Breast epithelium (tissue), 4 donors: ENCODE data around the gene SPANXN3. TPM values are rescaled to one million over a fixed set of nuclear protein-coding genes. Genes with fewer than 3 reads are reported as not detected.
"Not testable (repeated sequence)": the region's sequence is repeated elsewhere in the genome, so short reads cannot be mapped to it uniquely, and the experiment has no call there.

Source experiments
- DNase-seq, 2 donors: peaks; one replicate each; pipeline ENCODE4 v3.0.0-alpha.2; 2019; ENCODE audit warnings: low spot score in 2 of 2
- H3K27ac ChIP-seq, 2 donors: fragments of 200-600 bp; sonication (generic) in 1 of 2; one replicate each; pipeline ENCODE4 v1.5.1; 2016 to 2019; ENCODE audit warnings: mild to moderate bottlenecking in 1 of 2
- H3K27me3 ChIP-seq, 2 donors: fragments of 200-600 bp; sonication (generic) in 1 of 2; one replicate each; pipeline versions ENCODE4 v1.5.1 to v1.6.0; 2017 to 2019; ENCODE audit warnings: control low read depth in 1 of 2, mild to moderate bottlenecking in 1 of 2
- H3K36me3 ChIP-seq: fragments of 200-600 bp; one replicate; pipeline ENCODE4 v1.5.1; 2019
- H3K4me1 ChIP-seq, 2 donors: fragments of 200-600 bp; sonication (generic); one replicate each; pipeline ENCODE4 v1.5.1; 2016 to 2019; ENCODE audit warnings: control low read depth in 1 of 2
- H3K4me3 ChIP-seq, 3 donors: fragments of 200-600 bp; sonication (generic); 1 replicate in 2 of 3; 2 replicates in 1 of 3; pipeline ENCODE4 v1.5.1; 2016 to 2019; ENCODE audit warnings: mild to moderate bottlenecking in 3 of 3, moderate library complexity in 2 of 3
- H3K9me3 ChIP-seq, 2 donors: fragments of 200-600 bp; sonication (generic) in 1 of 2; one replicate each; pipeline ENCODE4 v1.5.1; 2016 to 2019; ENCODE audit warnings: control low read depth in 1 of 2
- POLR2A ChIP-seq: fragments of 450-650 bp; IDR thresholded peaks from one replicate; pipeline ENCODE4 v1.6.1; 2016; ENCODE audit warnings: antibody characterized with exemption, mild to moderate bottlenecking, moderate library complexity
- POLR2AphosphoS5 ChIP-seq, 3 donors: sonication (generic); formaldehyde crosslinking; IDR thresholded peaks; one replicate each; pipeline ENCODE4 v1.6.1; 2017; ENCODE audit warnings: antibody characterized with exemption in 3 of 3
- intact Hi-C: fragments of 100-400 bp; cut with DNase I; formaldehyde crosslinking; loops from one replicate; pipeline ENCODE4 v1.15.1; 2023; ENCODE audit warnings: low total_unique reads
- total RNA-seq, 3 donors: library from RNA; depleted of rRNA; stranded (reverse); fragments of >200 nt; gene quantifications; one replicate each; pipeline ENCODE4 v1.1.0, GENCODE V29; 2016
- TF ChIP-seq, protein P1 (sequence below), 3 donors: fragments of 450-650 bp; IDR thresholded peaks; one replicate each; pipeline ENCODE4 v1.5.1; 2016 to 2017; ENCODE audit warnings: antibody characterized with exemption in 3 of 3, mild to moderate bottlenecking in 3 of 3, moderate library complexity in 3 of 3

SPANXN3 gene, protein sequence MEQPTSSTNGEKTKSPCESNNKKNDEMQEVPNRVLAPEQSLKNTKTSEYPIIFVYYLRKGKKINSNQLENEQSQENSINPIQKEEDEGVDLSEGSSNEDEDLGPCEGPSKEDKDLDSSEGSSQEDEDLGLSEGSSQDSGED
- total RNA-seq = not detected

DNA sequence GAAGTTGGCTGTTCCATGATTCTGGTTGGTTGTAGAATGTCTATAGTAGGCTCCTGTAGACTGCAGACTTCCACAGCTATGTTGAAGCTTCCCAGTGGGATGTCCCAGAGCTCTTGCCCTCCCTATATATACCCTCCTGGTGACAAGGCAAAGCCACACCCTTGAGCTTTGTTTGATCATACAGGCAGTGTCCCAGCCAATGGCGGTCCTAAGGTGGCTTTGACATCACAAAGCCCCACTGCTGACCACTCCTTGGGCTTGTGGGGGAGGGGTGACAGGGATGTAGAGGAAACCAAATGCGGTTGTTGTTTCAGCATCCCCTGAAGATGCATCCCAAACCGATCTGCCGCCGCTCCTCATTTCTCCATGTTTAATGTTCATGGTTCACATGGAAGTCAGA lies at the start of gene SPANXN3:
Gene SPANXN3, minus strand, starts transcription at position 101 of the 400 bp plus-strand sequence. Its CDS starts 84 bp downstream, at position 17.
- DNase-seq, H3K4me1 ChIP-seq, H3K9me3 ChIP-seq, H3K27me3 ChIP-seq, H3K4me3 ChIP-seq, H3K27ac ChIP-seq, intact Hi-C loops, H3K36me3 ChIP-seq: not testable (repeated sequence)

DNA sequence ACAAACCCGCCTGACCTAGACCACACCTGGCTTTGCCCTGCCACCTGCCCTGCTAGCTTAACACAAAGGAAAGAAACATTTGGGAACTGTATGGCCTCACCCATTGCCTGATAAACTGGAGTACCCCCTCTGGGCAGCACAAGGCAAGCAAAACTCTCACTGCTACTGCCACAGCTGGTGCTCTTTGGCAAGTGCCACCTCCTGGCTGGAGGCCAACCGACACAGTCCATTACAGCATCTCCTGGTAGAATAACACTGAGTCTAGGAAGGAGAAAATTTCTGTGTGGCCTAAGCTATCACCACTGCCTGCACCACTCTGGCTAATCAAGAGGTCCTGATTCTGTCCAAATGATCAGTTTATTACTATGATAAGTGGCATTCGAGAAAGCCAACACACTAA lies 18.9 kb upstream of the SPANXN3 start:
- H3K27ac ChIP-seq = no peak overlapping the region
- TF ChIP-seq POLR2AphosphoS5 (IDR thresholded peaks at IDR 0.05) (no peak), POLR2A (no peak)
- TF ChIP-seq, protein P1, sequence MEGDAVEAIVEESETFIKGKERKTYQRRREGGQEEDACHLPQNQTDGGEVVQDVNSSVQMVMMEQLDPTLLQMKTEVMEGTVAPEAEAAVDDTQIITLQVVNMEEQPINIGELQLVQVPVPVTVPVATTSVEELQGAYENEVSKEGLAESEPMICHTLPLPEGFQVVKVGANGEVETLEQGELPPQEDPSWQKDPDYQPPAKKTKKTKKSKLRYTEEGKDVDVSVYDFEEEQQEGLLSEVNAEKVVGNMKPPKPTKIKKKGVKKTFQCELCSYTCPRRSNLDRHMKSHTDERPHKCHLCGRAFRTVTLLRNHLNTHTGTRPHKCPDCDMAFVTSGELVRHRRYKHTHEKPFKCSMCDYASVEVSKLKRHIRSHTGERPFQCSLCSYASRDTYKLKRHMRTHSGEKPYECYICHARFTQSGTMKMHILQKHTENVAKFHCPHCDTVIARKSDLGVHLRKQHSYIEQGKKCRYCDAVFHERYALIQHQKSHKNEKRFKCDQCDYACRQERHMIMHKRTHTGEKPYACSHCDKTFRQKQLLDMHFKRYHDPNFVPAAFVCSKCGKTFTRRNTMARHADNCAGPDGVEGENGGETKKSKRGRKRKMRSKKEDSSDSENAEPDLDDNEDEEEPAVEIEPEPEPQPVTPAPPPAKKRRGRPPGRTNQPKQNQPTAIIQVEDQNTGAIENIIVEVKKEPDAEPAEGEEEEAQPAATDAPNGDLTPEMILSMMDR (IDR thresholded peaks at IDR 0.05) = no peak
- H3K9me3 ChIP-seq = no peaks in the 10 kb centered on the region
- peaks cover 0 to 14% of the 10 kb centered on the region in 2 donors for H3K27me3 ChIP-seq
- H3K4me3 ChIP-seq = no peak overlapping the region
- intact Hi-C loops = loop anchor here (5.0 kb wide), 1 partner anchor 156 kb away; no protein-coding TSS in a partner anchor
- no peak for DNase-seq
- H3K4me1 ChIP-seq = no peaks in the 10 kb centered on the region
- H3K36me3 ChIP-seq = no peaks in the 10 kb centered on the region

DNA sequence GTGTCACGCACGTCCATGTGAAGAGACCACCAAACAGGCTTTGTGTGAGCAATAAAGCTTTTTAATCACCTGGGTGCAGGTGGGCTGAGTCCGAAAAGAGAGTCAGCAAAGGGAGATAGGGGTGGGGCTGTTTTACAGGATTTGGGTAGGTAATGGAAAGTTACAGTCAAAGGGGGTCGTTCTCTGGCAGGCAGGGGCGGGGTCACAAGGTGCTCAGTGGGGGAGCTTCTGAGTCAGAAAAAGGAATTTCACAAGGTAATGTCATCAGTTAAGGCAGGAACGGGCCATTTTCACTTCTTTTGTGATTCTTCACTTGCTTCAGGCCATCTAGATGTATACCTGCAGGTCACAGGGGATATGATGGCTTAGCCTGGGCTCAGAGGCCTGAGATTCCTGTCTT lies 15.1 kb downstream of the SPANXN3 start:
- H3K4me3 ChIP-seq, H3K27me3 ChIP-seq, H3K4me1 ChIP-seq, H3K27ac ChIP-seq, H3K9me3 ChIP-seq, intact Hi-C loops, H3K36me3 ChIP-seq, DNase-seq: not testable (repeated sequence)

DNA sequence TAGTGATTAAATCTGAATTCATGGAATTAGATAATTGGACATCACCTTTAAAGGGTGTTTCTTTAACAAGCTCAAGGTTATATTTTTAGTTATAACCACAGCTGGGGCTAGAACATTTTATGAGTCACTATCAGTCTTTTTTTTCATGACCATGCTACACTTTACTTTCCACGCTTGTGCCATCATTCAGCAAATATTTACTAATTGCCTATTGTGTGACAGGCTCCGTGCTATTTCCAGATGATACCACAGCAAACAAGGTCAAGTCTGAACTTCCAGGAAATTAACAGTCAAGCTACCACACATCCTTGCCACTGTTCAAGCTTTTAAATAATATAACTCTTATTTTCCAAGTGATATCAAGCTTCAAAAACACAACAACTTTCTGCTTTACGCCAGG lies 16.5 kb downstream of the SPANXN3 start:
- no peak for DNase-seq
- no peak overlapping the region for H3K4me3 ChIP-seq
- intact Hi-C loops = no loop called here

DNA sequence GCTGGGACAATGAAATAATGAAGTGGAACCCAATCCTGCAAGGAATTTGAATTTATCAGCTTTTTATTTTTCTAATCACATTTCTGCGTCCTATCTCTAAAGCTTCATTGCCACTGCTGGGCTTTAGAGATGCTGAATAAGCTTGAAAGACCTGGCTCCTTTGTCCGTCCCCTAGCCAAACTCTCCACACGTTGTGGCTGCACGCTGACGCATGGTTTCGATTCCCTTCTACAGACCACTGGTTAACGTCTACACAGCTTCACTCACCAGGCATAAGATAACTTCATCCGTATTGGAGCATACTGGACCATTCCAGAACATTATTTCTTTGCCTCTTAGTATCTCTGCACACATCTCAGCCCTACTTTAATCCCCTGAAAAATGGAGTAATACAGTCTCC lies 31.2 kb downstream of the SPANXN3 start:
- Histone ChIP-seq H3K4me3 (no peak overlapping the region), H3K27ac (no peak overlapping the region), H3K9me3 (no peaks in the 10 kb centered on the region), H3K4me1 (no peaks in the 10 kb centered on the region), H3K36me3 (no peaks in the 10 kb centered on the region), H3K27me3 (no peaks in the 10 kb centered on the region)
- intact Hi-C loops = no loop called here
- TF ChIP-seq POLR2AphosphoS5 (IDR thresholded peaks at IDR 0.05) = no peak
- TF ChIP-seq POLR2A = no peak
- TF ChIP-seq, protein P1 (IDR thresholded peaks at IDR 0.05) = no peak
- no peak for DNase-seq

More for the DNA sequence above, 16.5 kb downstream of the SPANXN3 start:
- Histone ChIP-seq H3K27me3 (no peaks in the 10 kb centered on the region), H3K9me3 (peaks cover 6 to 9% of the 10 kb centered on the region in 2 donors), H3K36me3 (no peaks in the 10 kb centered on the region), H3K27ac (no peak overlapping the region), H3K4me1 (no peaks in the 10 kb centered on the region)
- TF ChIP-seq, protein P1 (IDR thresholded peaks at IDR 0.05) = no peak
- no peak for TF ChIP-seq POLR2A
- no peak for TF ChIP-seq POLR2AphosphoS5 (IDR thresholded peaks at IDR 0.05)

DNA sequence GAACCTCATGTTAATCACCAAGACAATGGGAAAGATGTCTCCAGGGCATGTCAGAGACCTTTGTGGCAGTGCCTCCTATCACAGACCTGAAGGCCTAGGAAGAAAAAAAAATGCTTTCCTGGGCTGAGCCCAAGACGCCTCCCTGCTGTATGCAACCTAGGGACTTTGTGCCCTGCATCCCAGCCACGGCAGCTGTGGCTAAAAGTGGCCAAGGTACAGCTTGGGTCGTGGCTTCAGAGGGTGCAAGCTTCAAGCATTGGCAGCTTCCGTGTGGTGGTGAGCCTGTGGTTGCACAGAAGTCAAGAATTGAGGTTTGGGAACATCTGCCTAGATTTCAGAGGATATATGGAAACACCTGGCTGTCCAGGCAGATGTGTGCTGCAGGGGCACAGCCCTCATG lies 40.5 kb downstream of the SPANXN3 start:
- TF ChIP-seq POLR2AphosphoS5 (IDR thresholded peaks at IDR 0.05) = no peak
- TF ChIP-seq, protein P1 (IDR thresholded peaks at IDR 0.05) = no peak
- no peak for TF ChIP-seq POLR2A

More for the DNA sequence above, 40.5 kb downstream of the SPANXN3 start:
- Histone ChIP-seq H3K4me1 (no peaks in the 10 kb centered on the region), H3K27ac (no peak overlapping the region), H3K9me3 (no peaks in the 10 kb centered on the region), H3K4me3 (no peak overlapping the region), H3K27me3 (peaks cover 0 to 5% of the 10 kb centered on the region in 2 donors), H3K36me3 (no peaks in the 10 kb centered on the region)
- no peak for DNase-seq
- intact Hi-C loops = no loop called here
